ENCODE data around the gene ZNF598.

DNA sequence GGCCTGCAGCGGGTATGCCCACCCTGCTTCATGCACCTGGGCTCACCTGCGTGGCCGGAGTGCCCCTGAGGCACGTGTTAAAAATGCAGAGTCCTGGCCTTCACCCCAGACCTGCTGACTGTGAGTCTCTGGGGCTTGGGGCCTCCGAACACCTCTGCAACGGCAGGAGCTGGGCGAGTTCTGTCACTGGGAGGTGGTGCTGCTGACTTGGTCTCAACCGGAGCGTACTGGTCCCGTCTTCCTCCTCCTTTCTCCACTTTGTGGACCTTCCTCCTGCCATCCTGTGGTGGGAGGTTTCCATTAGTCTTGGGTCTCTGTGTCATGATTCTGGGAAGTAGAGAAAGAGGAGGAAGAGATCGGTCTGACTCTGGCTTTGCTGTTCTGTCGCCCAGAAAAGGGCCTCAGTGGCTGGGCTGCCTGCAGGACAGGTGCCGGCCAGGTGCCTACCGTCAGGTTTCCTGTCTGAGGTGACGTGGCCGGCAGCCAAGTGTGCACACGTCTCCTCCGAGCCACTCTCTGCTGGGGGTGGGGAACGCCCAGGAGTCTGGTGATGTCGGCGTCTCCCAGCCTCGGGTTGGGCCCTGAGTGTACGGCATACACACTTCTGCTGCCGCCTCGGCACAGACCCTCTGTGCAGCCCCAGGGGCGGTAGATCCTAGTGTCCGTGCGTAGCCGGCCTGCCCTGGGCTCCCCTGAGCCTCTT lies 45.1 kb upstream of the ZNF598 start:
- no peak for TF ChIP-seq POLR2AphosphoS5 (IDR thresholded peaks at IDR 0.05)
- no peak for TF ChIP-seq POLR2A (IDR thresholded peaks at IDR 0.05)
- TF ChIP-seq, protein P1, sequence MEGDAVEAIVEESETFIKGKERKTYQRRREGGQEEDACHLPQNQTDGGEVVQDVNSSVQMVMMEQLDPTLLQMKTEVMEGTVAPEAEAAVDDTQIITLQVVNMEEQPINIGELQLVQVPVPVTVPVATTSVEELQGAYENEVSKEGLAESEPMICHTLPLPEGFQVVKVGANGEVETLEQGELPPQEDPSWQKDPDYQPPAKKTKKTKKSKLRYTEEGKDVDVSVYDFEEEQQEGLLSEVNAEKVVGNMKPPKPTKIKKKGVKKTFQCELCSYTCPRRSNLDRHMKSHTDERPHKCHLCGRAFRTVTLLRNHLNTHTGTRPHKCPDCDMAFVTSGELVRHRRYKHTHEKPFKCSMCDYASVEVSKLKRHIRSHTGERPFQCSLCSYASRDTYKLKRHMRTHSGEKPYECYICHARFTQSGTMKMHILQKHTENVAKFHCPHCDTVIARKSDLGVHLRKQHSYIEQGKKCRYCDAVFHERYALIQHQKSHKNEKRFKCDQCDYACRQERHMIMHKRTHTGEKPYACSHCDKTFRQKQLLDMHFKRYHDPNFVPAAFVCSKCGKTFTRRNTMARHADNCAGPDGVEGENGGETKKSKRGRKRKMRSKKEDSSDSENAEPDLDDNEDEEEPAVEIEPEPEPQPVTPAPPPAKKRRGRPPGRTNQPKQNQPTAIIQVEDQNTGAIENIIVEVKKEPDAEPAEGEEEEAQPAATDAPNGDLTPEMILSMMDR (IDR thresholded peaks at IDR 0.05): no peak

Measured in breast epithelium (tissue), 3 donors.